GM19397 (cell line): Measurements from ENCODE around the gene NLGN4Y.

ENCODE experiments used
- ATAC-seq: cut with Tn5 transposase; IDR thresholded peaks from one replicate; pipeline ENCODE4 v1.9.1; 2021; ENCODE audit warnings: mild to moderate bottlenecking, moderate library complexity; ENCODE audit not compliant: unreplicated experiment

The NLGN4Y gene

GRCh38 chrY:14641853-14642252 lies 117.5 kb downstream of the NLGN4Y start:
- no peak for ATAC-seq

- no peak for ATAC-seq
These were observed 120.0 kb downstream of the NLGN4Y start for GRCh38 chrY:14644157-14644952.

GRCh38 chrY:14679181-14679580 lies 154.9 kb downstream of the NLGN4Y start:
- no peak for ATAC-seq

- ATAC-seq = no peak
These were observed 170.2 kb downstream of the NLGN4Y start for GRCh38 chrY:14694543-14694942.

GRCh38 chrY:14708158-14708557 lies 183.8 kb downstream of the NLGN4Y start:
- ATAC-seq = no peak

GRCh38 chrY:14741596-14741995 lies 217.3 kb downstream of the NLGN4Y start:
- ATAC-seq = no peak

- ATAC-seq = no peak
These were observed 224.0 kb downstream of the NLGN4Y start for GRCh38 chrY:14748329-14748728.

- ATAC-seq = no peak
These were observed 231.2 kb downstream of the NLGN4Y start for GRCh38 chrY:14755571-14755970.

- no peak for ATAC-seq
These were observed 238.6 kb downstream of the NLGN4Y start for GRCh38 chrY:14762903-14763302.

GRCh38 chrY:14763600-14763999 lies 239.3 kb downstream of the NLGN4Y start:
- ATAC-seq = no peak

- ATAC-seq = no peak
These were observed 253.9 kb downstream of the NLGN4Y start for GRCh38 chrY:14778208-14778607.

- no peak for ATAC-seq
These were observed 268.8 kb downstream of the NLGN4Y start for GRCh38 chrY:14793104-14793503.

- no peak for ATAC-seq
These were observed 269.3 kb downstream of the NLGN4Y start for GRCh38 chrY:14793674-14794073.

- no peak for ATAC-seq
These were observed 273.7 kb downstream of the NLGN4Y start for GRCh38 chrY:14798010-14798409.

GRCh38 chrY:14801096-14801495 lies 276.8 kb downstream of the NLGN4Y start:
- ATAC-seq = no peak

- no peak for ATAC-seq
These were observed 277.8 kb downstream of the NLGN4Y start for GRCh38 chrY:14802125-14802524.

GRCh38 chrY:14804041-14804440 lies 279.7 kb downstream of the NLGN4Y start:
- no peak for ATAC-seq

GRCh38 chrY:14818452-14818851 lies 294.1 kb downstream of the NLGN4Y start:
- no peak for ATAC-seq

GRCh38 chrY:14822201-14822600 lies 297.9 kb downstream of the NLGN4Y start:
- ATAC-seq = no peak

GRCh38 chrY:14822906-14823305 lies 298.6 kb downstream of the NLGN4Y start:
- ATAC-seq = no peak

- no peak for ATAC-seq
These were observed 300.3 kb downstream of the NLGN4Y start for GRCh38 chrY:14824583-14824982.

GRCh38 chrY:14825728-14826127 lies 301.4 kb downstream of the NLGN4Y start:
- ATAC-seq = no peak

GRCh38 chrY:14828531-14828930 lies 304.2 kb downstream of the NLGN4Y start:
- no peak for ATAC-seq
